Measurements from ENCODE around the gene TM9SF3.

- TF ChIP-seq CTCF (IDR thresholded peaks at IDR 0.05): no peak
- no peak for TF ChIP-seq EP300 (IDR thresholded peaks at IDR 0.05)
- TF ChIP-seq POLR2A (IDR thresholded peaks at IDR 0.05): no peak
- no peak for TF ChIP-seq POLR2AphosphoS5 (IDR thresholded peaks at IDR 0.05)
Observed at GRCh38 chr10:96513305-96513697, 73.5 kb downstream of the TM9SF3 start.
